Ishikawa (cell line): ENCODE results near the gene ATP6V1F.

Experiments used
- CEBPB ChIP-seq: IDR thresholded peaks from 2 replicates; pipeline ENCODE4 v1.6.1; 2012
- CREB1 ChIP-seq: IDR thresholded peaks from 2 replicates; pipeline ENCODE4 v1.6.1; 2012; ENCODE audit warnings: low read depth
- EGR1 ChIP-seq: IDR thresholded peaks from 2 replicates; pipeline ENCODE4 v1.6.1; 2012
- EP300 ChIP-seq: IDR thresholded peaks from 2 replicates; pipeline ENCODE4 v1.6.1; 2012; ENCODE audit warnings: borderline replicate concordance
- FOXM1 ChIP-seq: IDR thresholded peaks from 2 replicates; pipeline ENCODE4 v1.6.1; 2012; ENCODE audit warnings: low read depth, borderline replicate concordance
- NFIC ChIP-seq: IDR thresholded peaks from 2 replicates; pipeline ENCODE4 v1.6.1; 2012
- RAD21 ChIP-seq: IDR thresholded peaks from 2 replicates; pipeline ENCODE4 v1.6.1; 2012; ENCODE audit warnings: low read depth
- TAF1 ChIP-seq: IDR thresholded peaks from 2 replicates; pipeline ENCODE4 v1.6.1; 2012; ENCODE audit warnings: low read depth, mild to moderate bottlenecking
- TCF12 ChIP-seq: IDR thresholded peaks from 2 replicates; pipeline ENCODE4 v1.6.1; 2012; ENCODE audit warnings: low read depth
- TEAD4 ChIP-seq: IDR thresholded peaks from 2 replicates; pipeline ENCODE4 v1.6.1; 2012
- YY1 ChIP-seq: IDR thresholded peaks from 2 replicates; pipeline ENCODE4 v1.6.1; 2012; ENCODE audit warnings: low read depth
- ZBTB7A ChIP-seq: IDR thresholded peaks from 2 replicates; pipeline ENCODE4 v1.6.1; 2012; ENCODE audit warnings: low read depth
- TF ChIP-seq, protein P1 (sequence below): IDR thresholded peaks from 2 replicates; pipeline ENCODE4 v1.6.1; 2012; ENCODE audit warnings: low read depth, mild to moderate bottlenecking
- TF ChIP-seq, protein P2 (sequence below): IDR thresholded peaks from 2 replicates; pipeline ENCODE4 v1.6.1; 2012
- TF ChIP-seq, protein P3 (sequence below): IDR thresholded peaks from 2 replicates; pipeline ENCODE4 v1.6.1; 2012

Gene ATP6V1F

DNA sequence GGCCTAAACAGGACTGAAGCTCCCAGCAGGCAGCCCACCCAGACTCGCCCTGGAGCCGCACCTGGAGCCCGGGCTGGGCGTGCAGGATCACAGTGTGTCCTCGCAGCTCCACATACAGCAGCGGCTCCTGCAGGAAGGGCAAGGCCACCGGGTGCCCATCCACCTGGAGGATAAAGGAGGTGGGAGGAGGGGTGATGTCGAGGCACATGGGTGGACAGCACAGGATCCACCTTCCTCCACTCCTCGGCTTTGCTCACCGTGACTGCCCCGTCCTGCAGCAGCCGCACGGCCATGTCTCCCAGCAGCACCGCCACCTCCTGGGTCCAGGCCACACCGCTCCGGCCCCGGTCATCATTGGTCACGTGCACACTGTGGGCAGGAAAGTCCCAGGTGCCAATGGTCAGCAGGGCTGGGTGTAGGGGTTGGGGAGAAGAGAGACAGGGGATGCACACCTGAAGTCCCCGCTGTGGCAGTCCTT lies 16.8 kb downstream of the ATP6V1F start:
- TF ChIP-seq FOXM1 (no peak), CEBPB (no peak), YY1 (no peak), TCF12 (no peak), EP300 (no peak), RAD21 (no peak), TEAD4 (no peak), NFIC (no peak), TAF1 (no peak), CREB1 (no peak), ZBTB7A (no peak), EGR1 (no peak)
- TF ChIP-seq, protein P1, sequence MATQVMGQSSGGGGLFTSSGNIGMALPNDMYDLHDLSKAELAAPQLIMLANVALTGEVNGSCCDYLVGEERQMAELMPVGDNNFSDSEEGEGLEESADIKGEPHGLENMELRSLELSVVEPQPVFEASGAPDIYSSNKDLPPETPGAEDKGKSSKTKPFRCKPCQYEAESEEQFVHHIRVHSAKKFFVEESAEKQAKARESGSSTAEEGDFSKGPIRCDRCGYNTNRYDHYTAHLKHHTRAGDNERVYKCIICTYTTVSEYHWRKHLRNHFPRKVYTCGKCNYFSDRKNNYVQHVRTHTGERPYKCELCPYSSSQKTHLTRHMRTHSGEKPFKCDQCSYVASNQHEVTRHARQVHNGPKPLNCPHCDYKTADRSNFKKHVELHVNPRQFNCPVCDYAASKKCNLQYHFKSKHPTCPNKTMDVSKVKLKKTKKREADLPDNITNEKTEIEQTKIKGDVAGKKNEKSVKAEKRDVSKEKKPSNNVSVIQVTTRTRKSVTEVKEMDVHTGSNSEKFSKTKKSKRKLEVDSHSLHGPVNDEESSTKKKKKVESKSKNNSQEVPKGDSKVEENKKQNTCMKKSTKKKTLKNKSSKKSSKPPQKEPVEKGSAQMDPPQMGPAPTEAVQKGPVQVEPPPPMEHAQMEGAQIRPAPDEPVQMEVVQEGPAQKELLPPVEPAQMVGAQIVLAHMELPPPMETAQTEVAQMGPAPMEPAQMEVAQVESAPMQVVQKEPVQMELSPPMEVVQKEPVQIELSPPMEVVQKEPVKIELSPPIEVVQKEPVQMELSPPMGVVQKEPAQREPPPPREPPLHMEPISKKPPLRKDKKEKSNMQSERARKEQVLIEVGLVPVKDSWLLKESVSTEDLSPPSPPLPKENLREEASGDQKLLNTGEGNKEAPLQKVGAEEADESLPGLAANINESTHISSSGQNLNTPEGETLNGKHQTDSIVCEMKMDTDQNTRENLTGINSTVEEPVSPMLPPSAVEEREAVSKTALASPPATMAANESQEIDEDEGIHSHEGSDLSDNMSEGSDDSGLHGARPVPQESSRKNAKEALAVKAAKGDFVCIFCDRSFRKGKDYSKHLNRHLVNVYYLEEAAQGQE, result no peak
- TF ChIP-seq, protein P2, sequence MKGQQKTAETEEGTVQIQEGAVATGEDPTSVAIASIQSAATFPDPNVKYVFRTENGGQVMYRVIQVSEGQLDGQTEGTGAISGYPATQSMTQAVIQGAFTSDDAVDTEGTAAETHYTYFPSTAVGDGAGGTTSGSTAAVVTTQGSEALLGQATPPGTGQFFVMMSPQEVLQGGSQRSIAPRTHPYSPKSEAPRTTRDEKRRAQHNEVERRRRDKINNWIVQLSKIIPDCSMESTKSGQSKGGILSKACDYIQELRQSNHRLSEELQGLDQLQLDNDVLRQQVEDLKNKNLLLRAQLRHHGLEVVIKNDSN, result no peak
- TF ChIP-seq, protein P3, sequence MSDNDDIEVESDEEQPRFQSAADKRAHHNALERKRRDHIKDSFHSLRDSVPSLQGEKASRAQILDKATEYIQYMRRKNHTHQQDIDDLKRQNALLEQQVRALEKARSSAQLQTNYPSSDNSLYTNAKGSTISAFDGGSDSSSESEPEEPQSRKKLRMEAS, result no peak

DNA sequence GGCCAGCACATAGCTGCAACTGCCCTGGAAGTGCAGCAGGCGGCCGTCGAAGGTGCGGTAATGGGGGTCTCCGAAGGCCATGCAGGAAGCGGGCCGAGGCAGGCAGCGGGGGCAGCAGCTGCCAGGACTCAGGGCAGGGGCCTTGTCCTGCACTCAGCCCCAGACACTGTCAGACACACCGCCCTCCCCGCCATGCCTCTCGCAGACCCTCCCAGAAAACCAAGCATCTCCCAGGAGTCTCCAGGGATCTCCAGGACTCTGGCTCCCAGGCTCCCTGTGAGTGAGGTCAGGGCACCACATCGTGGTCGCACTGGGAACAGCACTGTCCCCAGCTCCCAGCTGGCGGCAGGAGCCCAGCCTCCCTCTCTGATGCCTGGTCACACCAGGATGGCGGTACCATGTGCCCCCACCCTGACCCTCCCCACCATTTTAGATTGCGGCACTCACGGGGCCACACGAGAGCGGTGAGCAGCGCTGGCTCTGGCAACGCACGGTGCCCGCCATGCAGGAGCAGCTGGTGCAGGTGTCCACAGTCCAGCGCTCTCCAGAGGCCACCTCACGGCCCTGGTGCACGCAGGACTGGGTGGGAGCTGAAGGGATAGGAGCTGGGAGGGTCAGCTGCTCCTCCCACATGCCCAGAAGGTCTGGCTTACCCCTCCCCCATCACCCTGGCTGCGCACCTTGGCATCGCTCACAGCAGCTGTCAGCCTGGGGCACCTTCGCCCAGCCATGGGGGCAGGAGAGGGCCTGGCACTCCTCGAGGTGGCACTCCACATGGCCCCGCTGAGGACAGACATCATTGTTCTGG lies 17.5 kb downstream of the ATP6V1F start:
- TF ChIP-seq, protein P3, result no peak
- TF ChIP-seq NFIC (no peak), RAD21 (peak; percentile 96), CEBPB (no peak), TEAD4 (no peak), FOXM1 (no peak), TAF1 (no peak)
- TF ChIP-seq, protein P2, result no peak

DNA sequence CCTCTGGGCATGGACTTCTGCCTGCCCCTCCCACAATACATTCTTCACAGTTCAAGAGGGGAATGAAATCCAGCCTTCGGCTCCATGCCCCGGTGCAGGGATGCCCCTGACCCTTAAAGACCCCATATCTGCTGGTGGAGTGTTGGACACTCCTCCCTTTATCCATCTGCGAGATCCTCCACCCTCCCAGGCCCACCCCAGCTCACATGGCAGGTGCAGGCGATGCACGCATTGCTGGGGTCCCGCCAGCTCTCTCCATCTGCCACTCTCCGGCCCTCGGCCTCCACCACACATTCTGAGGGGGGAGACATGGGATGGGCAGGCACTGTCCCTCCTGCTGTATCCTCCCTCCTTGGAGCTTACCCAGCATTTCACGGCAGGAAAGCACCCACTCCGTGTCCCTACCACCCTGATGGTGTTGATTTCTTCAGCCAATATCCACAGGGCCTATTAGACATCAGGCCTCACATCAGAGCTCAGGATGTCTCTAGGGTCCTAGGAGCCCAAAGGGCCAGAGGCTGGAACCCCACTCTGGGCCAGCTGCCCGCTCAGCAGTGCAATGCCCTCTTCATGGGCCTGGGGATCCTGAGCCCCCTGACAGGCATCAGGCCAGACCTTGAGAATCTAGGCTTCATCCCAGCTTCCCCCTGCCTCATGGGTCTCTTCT lies 18.3 kb downstream of the ATP6V1F start:
- TF ChIP-seq NFIC (no peak), TAF1 (no peak)

DNA sequence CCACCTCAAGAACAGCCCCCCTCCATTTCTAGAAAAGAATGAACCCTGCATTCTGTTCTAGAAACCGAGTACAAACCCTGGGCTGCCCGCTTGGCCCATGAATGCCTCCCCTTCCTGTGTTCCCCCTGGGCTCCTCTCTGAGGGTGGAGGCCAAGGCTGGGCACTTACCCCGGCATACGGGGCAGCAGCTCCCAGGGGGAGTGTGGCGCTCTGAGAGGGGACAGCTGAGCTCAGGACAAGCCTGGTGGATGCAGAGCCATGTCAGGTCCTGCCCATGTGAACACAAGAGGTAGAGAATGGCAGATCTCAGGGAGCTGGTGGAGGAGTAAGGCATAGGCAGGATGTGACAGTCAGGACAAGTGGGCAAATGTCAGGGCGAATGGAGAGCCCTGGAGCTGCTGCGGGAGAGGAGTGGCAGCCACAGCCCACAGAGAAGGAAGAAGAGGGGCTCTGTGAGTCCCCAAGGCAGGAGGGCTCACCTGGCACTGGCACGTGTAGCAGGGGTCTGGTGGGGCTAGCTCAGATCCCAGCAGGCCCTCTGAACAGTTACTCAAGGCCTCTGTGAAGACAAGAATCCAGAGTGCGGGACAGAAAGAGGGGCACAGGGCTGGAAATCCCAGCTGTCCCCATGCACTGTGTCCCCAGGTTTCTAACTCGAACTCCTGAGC lies 18.9 kb downstream of the ATP6V1F start:
- TF ChIP-seq TAF1, result no peak

DNA sequence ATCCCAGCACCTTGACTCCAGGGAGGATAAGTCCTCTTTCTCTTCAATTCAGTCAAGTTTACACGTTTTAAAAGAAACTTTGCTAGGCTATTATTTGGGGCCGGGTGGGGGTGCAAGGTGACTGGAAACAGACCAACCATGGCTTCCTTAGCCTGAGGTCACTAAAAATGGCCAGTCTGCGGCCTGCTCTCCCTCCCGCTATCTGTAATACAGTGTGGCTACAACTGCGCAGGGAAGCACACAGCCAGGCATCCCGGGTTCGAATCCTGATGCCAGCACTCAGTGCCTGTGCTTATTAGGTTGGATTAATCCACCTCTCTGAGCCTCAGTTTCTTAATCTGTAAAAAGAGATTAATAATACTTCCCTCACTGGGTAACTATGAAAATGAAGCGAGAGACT lies 19.5 kb downstream of the ATP6V1F start:
- no peak for TF ChIP-seq EP300
- TF ChIP-seq, protein P2, result no peak
- TF ChIP-seq EGR1, result no peak
- no peak for TF ChIP-seq CEBPB
- no peak for TF ChIP-seq RAD21
- TF ChIP-seq, protein P1, result no peak
- TF ChIP-seq, protein P3, result no peak
- TF ChIP-seq TEAD4, result no peak
- TF ChIP-seq TCF12, result no peak
- TF ChIP-seq FOXM1, result no peak
- TF ChIP-seq YY1, result no peak
- no peak for TF ChIP-seq CREB1
- TF ChIP-seq TAF1, result no peak
- TF ChIP-seq ZBTB7A, result no peak
- no peak for TF ChIP-seq NFIC
